HG02798 (cell line): ENCODE data around the gene TAAR6.
A peak's percentile ranks its signal among the peaks of the same experiment; 100 is the strongest.
"Not testable (repeated sequence)": the region's sequence is repeated elsewhere in the genome, so short reads cannot be mapped to it uniquely, and the experiment has no call there.

ENCODE experiments used
- ATAC-seq: cut with Tn5 transposase; IDR thresholded peaks from one replicate; pipeline ENCODE4 v1.9.1; 2021; ENCODE audit warnings: mild to moderate bottlenecking; ENCODE audit not compliant: unreplicated experiment, poor library complexity

TAAR6 gene, protein sequence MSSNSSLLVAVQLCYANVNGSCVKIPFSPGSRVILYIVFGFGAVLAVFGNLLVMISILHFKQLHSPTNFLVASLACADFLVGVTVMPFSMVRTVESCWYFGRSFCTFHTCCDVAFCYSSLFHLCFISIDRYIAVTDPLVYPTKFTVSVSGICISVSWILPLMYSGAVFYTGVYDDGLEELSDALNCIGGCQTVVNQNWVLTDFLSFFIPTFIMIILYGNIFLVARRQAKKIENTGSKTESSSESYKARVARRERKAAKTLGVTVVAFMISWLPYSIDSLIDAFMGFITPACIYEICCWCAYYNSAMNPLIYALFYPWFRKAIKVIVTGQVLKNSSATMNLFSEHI

DNA sequence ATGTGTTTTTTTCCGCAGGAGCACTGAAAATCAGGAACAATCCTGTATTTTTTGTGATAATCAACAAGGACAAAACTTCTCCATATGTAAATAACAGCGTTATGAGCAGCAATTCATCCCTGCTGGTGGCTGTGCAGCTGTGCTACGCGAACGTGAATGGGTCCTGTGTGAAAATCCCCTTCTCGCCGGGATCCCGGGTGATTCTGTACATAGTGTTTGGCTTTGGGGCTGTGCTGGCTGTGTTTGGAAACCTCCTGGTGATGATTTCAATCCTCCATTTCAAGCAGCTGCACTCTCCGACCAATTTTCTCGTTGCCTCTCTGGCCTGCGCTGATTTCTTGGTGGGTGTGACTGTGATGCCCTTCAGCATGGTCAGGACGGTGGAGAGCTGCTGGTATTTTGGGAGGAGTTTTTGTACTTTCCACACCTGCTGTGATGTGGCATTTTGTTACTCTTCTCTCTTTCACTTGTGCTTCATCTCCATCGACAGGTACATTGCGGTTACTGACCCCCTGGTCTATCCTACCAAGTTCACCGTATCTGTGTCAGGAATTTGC, at the start of gene TAAR6:
TSS of gene TAAR6 (plus strand) at position 102 of the 557 bp plus-strand sequence. CDS start at position 102, 0 bp downstream.
- ATAC-seq = no peak

- ATAC-seq = no peak
Observed at GRCh38 chr6:132520953-132521352, 49.2 kb upstream of the TAAR6 start.

DNA sequence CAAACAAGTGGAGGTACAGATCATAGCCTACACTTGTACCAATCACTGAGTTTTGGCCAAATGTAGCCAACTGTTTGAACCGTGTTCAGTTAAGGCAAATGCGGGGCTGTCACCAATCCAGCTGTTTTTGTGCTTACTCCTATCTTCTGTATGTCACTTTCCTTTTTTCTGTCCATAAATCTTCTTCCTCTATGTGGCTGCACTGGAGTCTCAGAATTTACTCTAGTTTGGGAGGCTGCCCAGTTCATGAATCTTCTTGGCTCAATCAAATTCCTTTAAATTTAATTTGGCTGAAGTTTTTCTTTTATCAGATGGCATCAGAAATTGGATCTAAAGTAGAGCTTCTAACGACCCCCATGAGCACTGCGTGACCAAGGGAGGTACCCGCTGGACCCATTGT, 45.5 kb upstream of the TAAR6 start:
- ATAC-seq = no peak

DNA sequence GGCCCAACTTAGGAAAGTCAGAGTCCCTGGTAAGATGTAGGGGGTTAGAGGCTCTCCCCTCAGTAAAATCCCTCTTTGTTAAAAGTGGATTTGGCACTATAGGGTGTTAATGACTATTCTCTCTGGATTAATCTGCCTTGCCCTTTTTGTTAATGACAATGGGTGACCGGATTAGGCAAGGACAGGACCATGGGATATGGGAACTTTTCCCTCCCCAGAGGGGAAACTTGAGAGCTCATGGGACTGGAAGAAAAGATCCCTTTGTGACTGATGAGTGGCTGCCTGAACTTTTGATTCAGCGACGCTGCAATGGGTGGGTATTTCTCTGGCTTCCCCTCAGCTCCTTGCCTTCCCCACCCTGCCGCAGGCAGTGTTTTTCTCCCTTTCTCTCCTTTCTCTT, 44.3 kb upstream of the TAAR6 start:
- ATAC-seq = no peak

DNA sequence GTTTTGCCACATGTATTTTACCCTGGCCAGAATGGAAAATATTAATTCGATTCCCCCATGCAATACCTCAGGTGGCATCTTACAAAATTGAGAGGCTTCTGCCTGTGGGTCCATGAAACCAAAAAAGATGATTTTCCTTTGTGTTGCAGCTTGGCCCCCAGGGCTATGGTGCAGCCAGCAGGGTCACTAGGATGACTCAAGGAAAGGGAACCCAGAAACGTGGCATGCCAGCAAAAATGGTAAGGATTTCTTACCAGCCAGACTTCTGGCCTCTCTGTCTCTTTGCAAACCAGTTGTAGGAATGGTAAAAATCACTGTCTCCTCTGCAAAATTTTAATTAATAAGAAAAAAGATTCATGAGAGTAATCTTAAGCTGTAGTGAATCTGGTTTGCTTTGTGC, 43.7 kb upstream of the TAAR6 start:
- ATAC-seq = no peak

DNA sequence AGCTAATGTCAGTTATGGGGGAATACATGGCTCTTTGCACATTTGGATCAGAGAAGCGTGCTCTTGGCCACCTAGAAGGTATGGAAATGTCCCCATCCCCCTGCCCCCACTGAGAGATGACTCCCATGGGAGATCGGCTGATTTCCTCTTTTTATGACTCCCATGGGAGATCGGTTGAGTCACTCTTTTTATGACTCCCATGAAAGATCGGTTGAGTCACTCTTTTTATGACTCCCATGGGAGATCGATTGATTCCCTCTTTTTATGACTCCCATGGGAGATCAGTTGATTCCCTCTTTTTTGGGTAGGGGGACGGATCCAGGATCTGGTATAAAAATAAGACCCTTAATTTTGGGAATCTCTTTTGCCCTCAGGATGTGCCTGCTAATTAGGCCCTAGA, 42.3 kb upstream of the TAAR6 start:
- ATAC-seq = no peak

- peak; percentile 94 for ATAC-seq
Observed at GRCh38 chr6:132530293-132530974, 39.7 kb upstream of the TAAR6 start.

DNA sequence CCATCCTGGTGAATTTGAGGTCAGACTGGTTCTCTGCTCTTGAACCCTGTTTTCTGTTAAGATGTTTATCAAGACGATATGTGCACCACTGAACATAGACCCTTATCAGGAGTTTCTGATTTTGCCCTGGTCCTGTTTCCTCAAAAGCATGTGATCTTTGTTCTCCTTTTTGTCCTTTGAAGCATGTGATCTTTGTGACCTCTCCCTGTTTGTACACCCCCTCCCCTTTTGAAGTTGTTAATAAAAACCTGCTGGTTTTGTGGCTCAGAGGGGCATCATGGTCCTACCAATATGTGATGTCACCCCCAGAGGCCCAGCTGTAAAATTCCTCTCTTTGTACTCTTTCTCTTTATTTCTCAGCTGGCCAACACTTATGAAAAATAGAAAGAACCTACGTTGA, 35.6 kb upstream of the TAAR6 start:
- not testable (repeated sequence) for ATAC-seq

DNA sequence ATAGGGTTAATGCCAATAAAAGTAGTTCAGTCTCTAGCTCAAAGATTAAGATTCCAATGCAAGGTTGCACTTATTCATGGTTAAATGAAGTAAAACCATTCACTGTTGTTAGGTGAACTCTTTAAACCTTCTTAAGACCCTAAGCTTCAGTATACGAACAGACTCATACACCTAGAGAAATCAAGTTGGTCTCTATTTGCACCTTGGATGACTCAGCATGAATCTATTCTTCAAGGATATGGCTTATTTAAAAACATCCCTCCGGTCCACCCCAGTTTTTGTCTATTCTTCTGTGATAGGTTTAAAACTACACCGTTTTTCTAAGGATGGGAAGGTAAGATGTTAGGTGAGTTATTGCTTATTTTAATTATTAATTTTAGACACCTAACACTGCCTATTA, 33.0 kb upstream of the TAAR6 start:
- no peak for ATAC-seq

DNA sequence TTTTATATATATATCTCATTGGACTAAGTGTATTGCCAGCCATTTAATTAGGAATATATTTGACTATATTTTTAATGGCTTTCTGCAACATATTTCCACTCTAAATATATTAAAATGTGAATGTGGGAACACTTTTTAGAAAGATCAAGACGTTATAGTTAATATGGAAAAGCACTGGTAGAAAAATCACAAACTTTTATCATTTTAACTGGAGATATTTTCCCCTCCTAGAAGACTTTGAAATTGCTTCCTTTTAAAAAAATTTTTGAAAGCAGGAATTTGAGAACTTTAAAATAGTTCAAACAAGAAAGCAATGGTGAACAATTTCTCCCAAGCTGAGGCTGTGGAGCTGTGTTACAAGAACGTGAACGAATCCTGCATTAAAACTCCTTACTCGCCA, 32.1 kb upstream of the TAAR6 start, which contains the start of gene TAAR9:
TSS of gene TAAR9 (plus strand) at position 301 of the 400 bp plus-strand sequence. CDS start at position 314, 13 bp downstream.
- no peak for ATAC-seq

GRCh38 chr6:132544826-132545225, 25.3 kb upstream of the TAAR6 start:
- no peak for ATAC-seq

- no peak for ATAC-seq
Observed at GRCh38 chr6:132548746-132549463, 21.2 kb upstream of the TAAR6 start.

GRCh38 chr6:132551214-132551613, 18.9 kb upstream of the TAAR6 start:
- no peak for ATAC-seq

- ATAC-seq = no peak
Observed at GRCh38 chr6:132552372-132552771, 17.8 kb upstream of the TAAR6 start, which contains the start of gene TAAR8. TSS of gene TAAR8 (plus strand) at chr6:132552672. CDS start at chr6:132552693, 21 bp downstream.

DNA sequence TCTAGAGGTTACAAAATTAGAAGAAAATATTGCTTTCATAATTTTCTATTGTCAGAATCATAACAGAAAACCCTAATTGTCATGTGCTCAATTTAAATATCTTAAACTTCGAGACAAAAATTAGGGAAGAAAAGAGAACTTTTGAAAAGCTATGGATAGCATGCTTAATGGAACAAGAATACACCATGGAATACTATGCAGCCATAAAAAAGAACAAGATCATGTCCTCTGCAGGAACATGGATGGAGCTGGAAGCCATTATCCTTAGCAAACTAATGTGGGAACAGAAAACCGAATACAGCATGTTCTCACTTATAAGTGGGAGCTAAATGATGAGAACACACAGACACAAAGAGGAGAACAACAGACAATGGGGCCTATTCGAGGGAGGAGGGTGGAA, 10.0 kb upstream of the TAAR6 start:
- not testable (repeated sequence) for ATAC-seq

DNA sequence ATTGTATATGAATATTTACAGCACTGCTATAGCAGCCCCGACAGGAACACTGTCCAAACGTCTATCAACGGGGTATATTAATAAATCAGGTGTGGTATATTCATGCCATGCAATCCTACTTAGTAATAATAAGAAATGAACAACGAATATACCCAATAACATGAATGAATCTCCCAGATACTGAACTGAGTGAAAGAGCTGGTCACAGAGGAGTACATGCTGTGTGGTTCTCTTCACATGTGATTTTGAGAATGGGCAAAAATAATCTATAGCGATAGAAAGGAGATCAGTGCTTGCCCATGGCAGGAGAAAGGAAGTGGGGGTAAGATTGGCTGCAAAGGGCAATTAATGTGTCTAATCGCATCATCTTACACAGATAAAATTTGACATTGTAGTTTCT, 3.7 kb upstream of the TAAR6 start:
- no peak for ATAC-seq

DNA sequence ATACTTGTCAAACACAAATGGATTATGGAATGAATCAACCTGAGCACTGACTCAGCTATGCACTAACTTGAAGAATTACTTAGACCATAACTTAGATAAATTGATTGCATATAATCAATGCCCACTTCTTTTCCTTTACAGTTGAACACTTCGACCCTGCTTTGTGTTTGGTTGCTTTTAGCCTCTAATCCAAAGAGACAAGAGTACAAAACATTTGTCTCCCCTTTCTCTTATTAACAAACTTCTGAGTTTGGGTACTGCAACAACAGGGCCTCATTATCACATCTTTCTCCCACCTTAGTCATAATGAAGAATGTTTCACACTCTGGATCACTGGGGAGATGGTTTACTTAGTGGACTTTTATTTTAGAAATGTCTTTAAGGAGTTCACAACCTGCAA, 2.6 kb upstream of the TAAR6 start:
- ATAC-seq = no peak

DNA sequence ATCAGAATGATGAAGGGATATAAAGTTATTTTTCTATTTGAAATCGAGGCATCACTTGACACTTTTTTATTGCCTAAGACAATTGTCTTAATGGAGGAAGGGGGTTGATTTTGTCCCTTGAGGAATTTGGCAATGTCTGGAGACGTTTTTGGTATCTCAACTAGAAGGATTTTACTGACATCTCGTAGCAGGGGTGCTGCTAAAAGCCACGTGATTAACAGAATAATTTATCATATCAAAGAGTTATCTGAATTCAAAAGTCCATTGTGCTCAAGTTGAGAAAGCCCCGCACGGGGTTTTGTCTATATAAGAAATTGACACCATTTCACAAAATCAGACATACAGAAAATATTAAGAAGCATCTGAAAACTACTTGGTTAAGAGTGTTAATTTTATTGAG, 1.5 kb upstream of the TAAR6 start:
- ATAC-seq = no peak

DNA sequence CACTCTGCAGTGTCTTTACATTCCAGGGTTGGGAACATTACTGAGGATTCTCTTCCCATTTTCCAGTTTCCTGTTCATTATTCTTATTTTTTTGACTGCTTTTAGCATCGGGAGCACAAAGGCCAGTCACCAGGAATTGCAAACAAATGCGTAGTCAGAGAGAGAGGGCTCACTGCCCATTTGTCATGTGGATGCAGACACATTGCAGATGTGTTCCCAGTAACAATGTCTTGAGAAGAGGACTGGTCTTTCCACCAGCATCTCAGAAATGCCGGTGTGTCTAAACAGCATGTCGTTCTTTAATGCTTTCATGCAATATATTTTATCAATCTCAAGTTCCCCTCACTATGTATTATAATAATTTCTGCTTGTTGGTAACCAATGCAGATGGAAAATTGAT, 952 bp upstream of the TAAR6 start:
- no peak for ATAC-seq

- ATAC-seq = no peak
Observed at GRCh38 chr6:132571774-132572173, 1.7 kb downstream of the TAAR6 start.

DNA sequence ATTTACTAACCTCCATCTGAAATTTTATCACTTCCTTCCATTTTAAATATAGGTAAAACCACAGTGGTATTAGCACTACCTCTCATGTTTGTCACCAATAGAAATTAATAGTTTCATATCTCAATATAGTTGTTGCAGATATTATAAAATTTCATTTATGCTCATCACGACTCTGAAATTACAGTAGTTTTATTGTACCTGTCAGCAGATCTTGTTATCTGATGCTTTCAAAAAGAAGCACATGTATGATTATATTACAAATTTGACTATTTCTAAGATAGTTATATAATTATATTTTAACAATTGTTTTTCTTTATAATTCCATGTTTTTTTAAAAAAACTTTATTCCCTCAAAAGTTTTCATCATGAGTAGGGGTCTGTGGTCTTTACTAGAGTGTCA, 14.6 kb downstream of the TAAR6 start:
- ATAC-seq = no peak
